ENCODE results near the gene LYPD6B.

The LYPD6B gene

GRCh38 chr2:149041482-149041881 is 3.0 kb downstream of the LYPD6B start:
- DNase-seq (ENCODE audit: low read depth), result no peak

DNA sequence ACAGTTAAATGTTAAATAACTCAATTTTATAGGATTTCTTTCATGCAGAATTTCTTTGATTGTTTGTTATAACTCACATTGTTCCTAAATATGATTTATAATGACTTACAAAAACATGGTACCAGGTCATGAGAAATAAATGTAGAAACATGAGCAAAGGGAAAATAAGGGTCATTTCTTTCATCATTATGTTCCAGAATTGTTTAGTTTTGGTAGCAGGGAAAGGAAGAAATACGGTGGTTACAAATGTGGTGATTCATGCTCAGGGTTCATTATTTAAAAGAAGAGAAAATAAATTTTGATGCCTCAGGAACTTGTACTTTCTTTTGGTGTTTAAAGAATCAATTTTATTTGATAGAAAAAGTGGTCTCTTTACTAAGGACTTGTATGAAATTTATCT is 4.4 kb downstream of the LYPD6B start:
- no peak for DNase-seq (ENCODE audit: low read depth)

GRCh38 chr2:149044500-149044899 is 6.0 kb downstream of the LYPD6B start:
- no peak for DNase-seq (ENCODE audit: low read depth)

- no peak for DNase-seq (ENCODE audit: low read depth)
Measured at GRCh38 chr2:149047118-149047517, 8.6 kb downstream of the LYPD6B start.

DNA sequence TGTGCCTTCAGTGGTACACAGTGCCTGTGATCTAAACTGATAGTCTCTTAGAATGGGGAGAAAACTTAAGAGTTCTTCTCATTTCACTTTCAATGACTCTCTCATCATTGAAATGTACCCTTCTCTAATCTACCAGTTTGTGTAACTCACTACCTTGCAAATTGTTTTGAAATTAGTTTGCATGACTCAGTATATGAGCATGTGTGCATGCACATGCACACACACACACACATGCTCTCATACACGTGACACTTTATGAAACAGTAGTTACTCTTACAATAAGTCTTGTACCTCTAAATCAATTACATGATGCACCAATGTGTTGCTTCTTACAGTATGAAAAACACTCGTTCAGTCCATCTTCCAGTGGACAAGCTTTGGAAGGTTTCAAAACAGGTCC is 10.6 kb downstream of the LYPD6B start:
- DNase-seq (ENCODE audit: low read depth), result no peak

DNA sequence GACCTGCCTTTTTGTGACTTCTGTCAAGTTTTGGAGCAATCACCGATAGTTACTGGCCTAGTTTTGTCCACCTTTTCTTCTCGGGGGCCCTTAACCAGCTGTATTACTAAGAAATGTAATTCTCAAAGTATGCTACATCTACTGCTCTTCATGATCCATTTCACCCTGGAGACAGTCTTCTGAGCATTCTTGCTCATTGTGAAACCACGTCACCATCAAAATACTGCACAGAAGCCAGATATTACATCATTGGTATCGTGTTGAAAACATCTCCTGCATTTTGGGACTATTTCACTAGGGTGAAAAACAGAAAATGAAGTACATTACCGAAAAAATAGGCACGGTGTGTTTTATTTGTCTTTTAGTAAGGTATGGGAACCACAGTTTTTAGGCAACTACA is 11.7 kb downstream of the LYPD6B start:
- no peak for DNase-seq (ENCODE audit: low read depth)

DNA sequence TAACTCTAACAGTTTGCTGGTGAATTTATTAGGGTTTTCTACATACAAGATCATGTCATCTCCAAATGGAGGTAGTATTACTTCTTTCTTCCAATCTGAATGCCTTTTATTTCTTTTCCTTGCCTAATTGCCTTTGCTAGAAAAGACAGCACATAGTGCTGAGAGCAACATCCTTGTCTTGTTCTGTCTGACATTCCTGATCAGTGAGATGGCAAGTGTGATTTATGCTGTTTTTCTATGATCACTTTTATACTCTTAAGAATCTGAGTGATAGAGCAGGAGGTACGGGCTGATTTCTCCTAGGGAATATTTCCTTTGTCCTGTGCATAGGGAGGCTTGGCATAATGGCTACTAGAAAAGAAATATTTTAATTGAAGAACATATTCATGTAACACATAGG is 17.3 kb downstream of the LYPD6B start:
- DNase-seq (ENCODE audit: low read depth), result no peak

DNA sequence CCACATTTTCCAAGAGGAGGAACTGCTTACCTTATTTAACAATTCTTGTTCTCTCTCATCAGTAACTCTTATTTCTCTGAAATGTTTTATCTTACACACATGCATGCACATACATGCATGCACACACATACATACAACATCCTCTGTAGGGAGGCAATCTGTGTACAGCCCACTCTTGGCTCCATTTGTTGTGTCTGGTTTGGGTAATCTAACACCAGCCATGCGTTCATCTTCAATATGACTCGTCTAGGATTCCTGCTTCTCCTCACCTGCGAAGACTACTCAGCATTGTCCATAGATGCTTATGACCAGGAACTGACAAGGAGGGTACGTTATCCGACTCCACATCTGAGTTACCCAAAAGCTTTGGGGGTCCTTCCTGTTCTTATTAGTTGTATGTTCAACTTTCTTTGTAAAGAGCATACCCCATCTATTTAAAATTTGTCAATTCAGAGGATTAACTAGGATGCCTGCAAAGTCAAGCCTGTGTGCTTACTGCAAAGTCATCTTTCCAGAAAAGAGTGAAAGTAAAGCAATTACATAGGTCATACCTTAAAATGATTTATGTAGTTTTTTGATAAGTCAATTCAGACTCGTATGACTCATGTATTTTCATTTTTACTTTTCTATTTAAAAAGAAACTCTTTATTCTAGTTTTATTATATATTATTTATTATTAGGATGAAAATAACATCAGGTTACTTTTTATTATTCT is 18.2 kb downstream of the LYPD6B start:
- DNase-seq (ENCODE audit: low read depth), result no peak

- DNase-seq (ENCODE audit: low read depth), result no peak
Measured at GRCh38 chr2:149057401-149057800, 18.9 kb downstream of the LYPD6B start.

GRCh38 chr2:149058936-149059335 is 20.4 kb downstream of the LYPD6B start:
- DNase-seq (ENCODE audit: low read depth), result no peak

GRCh38 chr2:149059822-149060221 is 21.3 kb downstream of the LYPD6B start:
- DNase-seq (ENCODE audit: low read depth), result no peak

DNA sequence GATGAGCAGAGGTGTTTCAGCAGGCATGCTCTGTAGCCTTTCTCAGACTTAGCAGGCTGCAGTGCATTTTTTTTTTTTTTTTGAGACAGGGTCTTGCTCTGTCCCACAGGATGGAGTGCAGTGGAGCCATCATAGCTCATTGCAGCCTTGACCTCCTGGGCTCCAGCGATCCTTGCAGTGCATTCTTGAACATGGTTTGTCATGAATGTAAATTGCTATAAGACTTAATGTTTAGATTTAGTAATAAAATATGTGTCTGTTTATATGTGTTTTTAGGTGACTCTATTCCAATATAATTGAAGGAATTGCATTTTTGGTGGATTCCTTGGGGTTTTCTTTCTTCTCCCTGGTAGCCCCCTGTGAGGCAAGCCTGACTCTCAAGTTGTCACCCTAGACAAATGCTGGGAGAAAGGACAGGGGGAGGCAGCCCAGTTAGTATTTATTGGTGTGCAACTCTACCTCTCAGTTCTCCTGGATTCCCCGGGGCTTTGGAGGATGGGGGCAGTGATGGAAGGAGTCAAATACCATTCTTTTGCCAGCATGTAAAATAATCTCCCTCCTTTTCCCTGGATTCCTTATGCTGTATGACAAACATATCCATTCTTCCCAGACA is 22.7 kb downstream of the LYPD6B start:
- DNase-seq (ENCODE audit: low read depth), result no peak

DNA sequence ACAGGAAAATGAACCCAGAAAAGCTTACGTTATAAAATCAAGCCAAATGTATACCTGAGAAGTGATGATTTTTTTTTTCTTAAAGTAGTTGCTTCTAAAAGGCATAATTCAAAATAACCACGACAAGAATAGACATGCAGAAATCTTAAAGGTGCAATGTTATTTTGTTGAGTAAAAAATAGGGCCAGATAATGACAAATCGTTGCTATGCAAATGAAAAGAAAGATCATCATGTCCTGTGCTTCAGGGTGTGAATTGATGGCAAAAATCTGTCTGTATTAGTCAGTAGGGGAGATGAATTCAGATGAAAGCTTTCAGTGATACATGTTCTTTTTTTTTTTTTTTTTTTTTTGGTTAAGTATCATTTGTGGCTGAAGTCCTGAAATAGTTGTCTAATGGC is 24.0 kb downstream of the LYPD6B start:
- no peak for DNase-seq (ENCODE audit: low read depth)

GRCh38 chr2:149063177-149063576 is 24.7 kb downstream of the LYPD6B start:
- DNase-seq (ENCODE audit: low read depth), result no peak

- DNase-seq (ENCODE audit: low read depth), result no peak
Measured at GRCh38 chr2:149064365-149064841, 25.9 kb downstream of the LYPD6B start.

GRCh38 chr2:149064856-149065630 is 26.5 kb downstream of the LYPD6B start:
- no peak for DNase-seq (ENCODE audit: low read depth)

- DNase-seq (ENCODE audit: low read depth), result no peak
Measured at GRCh38 chr2:149068225-149068995, 29.9 kb downstream of the LYPD6B start.

DNA sequence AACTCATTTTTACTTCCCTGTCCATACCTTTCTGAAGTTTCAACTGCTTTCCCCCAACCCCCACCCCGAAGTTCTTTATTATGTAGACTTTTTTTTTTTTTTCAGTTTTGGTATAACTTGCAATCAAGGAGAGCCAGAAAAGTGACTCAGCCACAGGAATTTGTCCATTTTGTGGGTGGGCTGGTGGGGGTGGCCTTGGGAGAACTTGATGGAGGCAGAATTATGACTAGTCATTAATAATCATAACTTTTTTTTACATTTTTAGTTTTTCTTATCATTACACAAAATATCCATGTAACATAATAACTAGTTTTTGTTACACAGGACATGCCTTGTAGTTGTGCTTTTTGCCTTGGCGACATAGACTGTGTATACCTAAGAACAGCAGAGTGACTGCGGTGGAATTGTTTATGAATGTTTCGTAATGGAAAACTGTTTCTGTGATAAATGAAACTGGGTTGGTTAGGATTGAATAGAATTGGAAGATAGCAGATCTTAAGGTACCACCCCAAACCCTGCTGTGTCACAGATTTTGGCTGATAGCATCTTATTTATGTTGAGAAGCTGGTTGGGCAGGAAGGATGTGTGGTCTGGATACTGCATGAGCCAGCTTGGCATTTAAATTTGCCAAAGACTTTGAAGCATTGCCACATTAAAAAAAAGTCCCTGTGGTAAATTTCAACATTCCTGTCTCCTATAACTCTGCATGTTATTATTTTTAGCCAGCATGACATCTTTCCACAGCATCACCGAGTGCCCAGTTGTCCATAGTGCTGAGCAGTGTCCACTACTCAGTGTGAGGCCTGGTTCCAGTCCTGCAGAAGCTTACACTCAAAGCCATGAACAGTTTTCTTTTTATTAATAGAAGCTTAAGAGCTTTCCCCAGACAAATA is 30.7 kb downstream of the LYPD6B start:
- no peak for DNase-seq (ENCODE audit: low read depth)

- DNase-seq (ENCODE audit: low read depth), result no peak
Measured at GRCh38 chr2:149070681-149071320, 32.3 kb downstream of the LYPD6B start.

DNA sequence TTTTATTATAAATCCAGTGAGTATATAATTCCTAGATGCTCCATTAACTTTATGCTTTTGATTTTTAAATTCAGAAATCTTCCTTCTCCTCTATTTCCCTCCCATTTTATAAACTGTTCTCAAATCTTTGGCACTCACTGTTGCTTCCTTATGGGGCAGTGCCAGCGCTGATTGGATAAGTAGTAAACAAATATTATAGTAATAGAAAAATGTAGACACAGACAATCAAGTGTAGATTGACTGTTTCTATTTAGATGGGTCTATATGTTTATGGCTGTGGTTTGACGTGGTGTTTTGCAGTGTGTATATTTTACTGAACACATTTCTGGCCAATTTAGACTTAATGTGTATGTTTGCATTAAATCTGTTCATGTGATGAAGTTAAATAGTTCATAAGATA is 36.6 kb downstream of the LYPD6B start:
- DNase-seq (ENCODE audit: low read depth), result no peak

DNA sequence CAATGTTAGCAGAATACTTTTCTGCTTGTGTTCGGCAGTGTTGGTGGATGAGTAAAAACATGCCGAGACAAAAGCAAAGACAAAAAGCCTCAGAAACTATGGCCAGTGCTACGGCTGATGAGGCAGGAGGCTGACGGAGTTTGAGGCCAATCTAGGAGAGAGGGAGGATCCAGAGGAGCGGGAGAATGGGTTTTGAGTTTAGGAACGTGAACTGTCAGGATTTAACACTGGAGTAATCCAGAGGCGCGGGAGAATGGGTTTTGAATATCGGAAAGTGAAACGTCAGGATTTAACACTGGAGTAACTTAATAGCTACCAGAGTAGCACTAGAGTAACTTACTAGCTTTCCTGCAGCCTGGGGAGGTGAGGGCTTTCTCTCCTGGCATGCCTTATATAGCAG is 37.4 kb downstream of the LYPD6B start:
- DNase-seq (ENCODE audit: low read depth), result no peak

Data from activated T-helper 1 cell treated with Interleukin-2 at 50 U/mL for 16 hours (primary cell).